HG02973 (cell line): ENCODE measurements around the gene EIF4E1B.

Source experiments
- ATAC-seq: cut with Tn5 transposase; IDR thresholded peaks from one replicate; pipeline ENCODE4 v1.9.1; 2021; ENCODE audit warnings: moderate library complexity; ENCODE audit not compliant: unreplicated experiment

The EIF4E1B gene

GRCh38 chr5:176603091-176603490 is 27.4 kb upstream of the EIF4E1B start:
- no peak for ATAC-seq

GRCh38 chr5:176606032-176606431 is 24.4 kb upstream of the EIF4E1B start:
- ATAC-seq = no peak

- ATAC-seq = no peak
These were observed 23.6 kb upstream of the EIF4E1B start for GRCh38 chr5:176606875-176607274.

- ATAC-seq = no peak
These were observed 22.3 kb upstream of the EIF4E1B start for GRCh38 chr5:176608142-176608705.

- no peak for ATAC-seq
These were observed 21.3 kb upstream of the EIF4E1B start for GRCh38 chr5:176608937-176609723.

GRCh38 chr5:176609724-176610434 is 20.6 kb upstream of the EIF4E1B start, which contains the start of gene GPRIN1:
Gene GPRIN1 (minus strand): TSS chr5:176610156. CDS start chr5:176599834, 10,322 bp downstream.
- ATAC-seq = peak; percentile 71

GRCh38 chr5:176610435-176610773 is 20.1 kb upstream of the EIF4E1B start:
- no peak for ATAC-seq

GRCh38 chr5:176611435-176611834 is 19.0 kb upstream of the EIF4E1B start:
- no peak for ATAC-seq

GRCh38 chr5:176612008-176612407 is 18.5 kb upstream of the EIF4E1B start:
- no peak for ATAC-seq

GRCh38 chr5:176612855-176613254 is 17.6 kb upstream of the EIF4E1B start:
- ATAC-seq = no peak

- ATAC-seq = no peak
These were observed 15.5 kb upstream of the EIF4E1B start for GRCh38 chr5:176614805-176615478.

GRCh38 chr5:176616511-176616910 is 14.0 kb upstream of the EIF4E1B start:
- ATAC-seq = no peak

GRCh38 chr5:176618783-176619182 is 11.7 kb upstream of the EIF4E1B start:
- ATAC-seq = no peak

GRCh38 chr5:176619203-176619568 is 11.3 kb upstream of the EIF4E1B start:
- peak; percentile 77 for ATAC-seq

- ATAC-seq = no peak
These were observed 10.7 kb upstream of the EIF4E1B start for GRCh38 chr5:176619569-176620332.

- no peak for ATAC-seq
These were observed 10.0 kb upstream of the EIF4E1B start for GRCh38 chr5:176620333-176620981.

- ATAC-seq = no peak
These were observed 8.8 kb upstream of the EIF4E1B start for GRCh38 chr5:176621661-176622079.

GRCh38 chr5:176624142-176624541 is 6.3 kb upstream of the EIF4E1B start:
- ATAC-seq = no peak

GRCh38 chr5:176624938-176625337 is 5.5 kb upstream of the EIF4E1B start:
- no peak for ATAC-seq

- ATAC-seq = no peak
These were observed 5.0 kb upstream of the EIF4E1B start for GRCh38 chr5:176625512-176625911.
